GM18868 (cell line): ENCODE measurements around the gene REV3L.

Source experiments
- ATAC-seq: cut with Tn5 transposase; IDR thresholded peaks from one replicate; pipeline ENCODE4 v1.9.1; 2021; ENCODE audit warnings: mild to moderate bottlenecking, moderate library complexity; ENCODE audit not compliant: unreplicated experiment

Gene REV3L

GRCh38 chr6:111427341-111428116 is 55.5 kb downstream of the REV3L start:
- peak; percentile 85 for ATAC-seq

DNA sequence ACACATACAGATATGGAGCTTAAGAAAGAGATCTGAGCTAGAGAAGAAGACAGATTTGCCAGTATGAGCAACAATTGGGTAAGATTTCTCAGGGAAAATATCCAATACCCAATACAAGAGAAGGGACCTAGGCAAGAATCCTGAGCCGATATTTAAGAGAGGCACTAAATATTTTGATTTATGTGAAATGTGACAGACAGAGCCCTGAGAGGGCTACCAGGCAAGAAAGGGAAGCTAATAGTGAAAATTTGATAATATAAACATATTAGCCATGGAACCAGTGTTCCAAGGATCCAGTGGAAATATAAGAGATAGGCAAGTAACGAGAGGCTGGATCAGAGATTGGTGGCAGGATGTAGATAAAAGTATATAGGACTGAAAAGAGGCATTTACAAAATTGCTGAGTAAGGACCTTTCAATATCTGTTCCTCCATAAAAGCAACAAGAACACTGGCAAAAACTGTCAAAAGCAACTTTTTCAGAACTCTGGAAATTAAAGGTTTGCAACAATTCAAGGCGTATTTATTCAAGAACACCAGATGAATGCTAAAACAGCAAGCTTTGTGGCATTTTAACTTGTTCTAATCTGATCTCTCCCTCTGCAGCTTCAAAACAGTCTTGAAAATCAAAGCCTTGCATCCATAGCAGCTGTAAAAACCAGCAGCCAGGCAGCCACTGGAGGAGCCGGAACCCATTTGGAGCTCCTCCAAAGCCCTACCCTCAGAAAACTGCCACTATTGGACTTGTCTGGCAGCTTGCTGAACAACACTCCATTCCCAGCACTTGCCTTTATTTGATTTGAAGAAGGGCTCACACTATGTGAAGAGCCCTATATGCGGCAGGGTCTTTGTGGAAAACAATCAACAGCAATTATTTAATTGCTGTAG is 58.8 kb downstream of the REV3L start:
- ATAC-seq, result no peak

DNA sequence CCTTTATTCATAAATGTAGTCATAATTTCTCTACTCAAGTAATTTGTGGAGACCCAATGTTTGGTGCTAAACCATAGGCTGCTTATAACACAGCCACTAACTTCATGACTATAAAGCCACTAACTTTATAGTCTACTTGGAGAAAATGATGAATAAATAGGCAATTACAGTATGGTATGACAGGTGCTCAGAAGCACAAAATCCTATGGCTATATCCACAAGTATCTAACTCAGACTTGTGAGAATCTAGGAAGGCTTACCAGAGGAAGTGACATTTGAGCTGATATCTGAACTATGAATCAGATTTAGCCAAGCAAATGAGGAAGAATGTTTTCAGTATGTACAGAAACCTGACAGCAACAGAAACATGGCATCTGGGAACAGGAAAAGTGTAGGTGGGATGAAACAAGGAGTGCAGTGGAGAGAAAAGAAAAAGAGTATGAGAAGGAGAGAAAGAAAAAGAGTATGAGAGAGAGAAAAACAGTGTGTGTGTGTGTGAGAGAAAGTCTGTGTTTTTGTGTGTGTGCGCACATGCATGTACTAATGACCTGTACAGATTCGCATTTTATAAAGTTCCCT is 59.9 kb downstream of the REV3L start:
- ATAC-seq, result no peak

DNA sequence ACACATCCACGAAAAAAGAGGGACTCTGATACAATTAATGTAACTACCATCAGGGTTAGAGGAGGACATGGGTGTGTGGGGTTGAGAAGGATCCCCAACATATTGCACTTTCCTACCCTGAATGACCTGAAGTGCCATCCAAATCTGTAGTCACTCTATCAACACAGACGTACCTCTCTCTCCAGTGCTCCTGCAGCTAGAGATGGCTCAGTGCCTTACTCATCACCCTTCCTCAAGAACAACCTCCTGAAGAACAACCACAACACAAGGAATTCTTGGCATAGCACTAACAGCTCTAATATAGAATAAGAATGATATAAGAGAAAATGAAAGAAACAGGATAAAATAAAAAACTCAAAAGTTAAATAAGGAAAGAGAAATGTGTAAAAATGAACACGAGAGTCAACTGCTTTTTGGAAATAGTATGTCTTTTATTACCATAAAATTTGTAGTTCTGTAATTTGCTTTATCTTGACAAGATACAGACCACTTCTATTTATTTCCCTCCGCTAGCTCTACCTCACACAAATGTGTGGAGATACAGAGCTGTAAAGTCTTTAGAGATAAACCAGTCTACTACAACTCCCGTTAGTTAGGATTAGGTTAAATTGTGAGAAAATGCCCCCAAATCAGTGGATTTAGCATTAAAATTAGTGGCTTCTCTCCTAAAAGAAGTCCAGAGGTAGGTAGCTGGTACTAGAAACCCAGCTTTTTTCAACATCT is 63.9 kb downstream of the REV3L start:
- no peak for ATAC-seq

DNA sequence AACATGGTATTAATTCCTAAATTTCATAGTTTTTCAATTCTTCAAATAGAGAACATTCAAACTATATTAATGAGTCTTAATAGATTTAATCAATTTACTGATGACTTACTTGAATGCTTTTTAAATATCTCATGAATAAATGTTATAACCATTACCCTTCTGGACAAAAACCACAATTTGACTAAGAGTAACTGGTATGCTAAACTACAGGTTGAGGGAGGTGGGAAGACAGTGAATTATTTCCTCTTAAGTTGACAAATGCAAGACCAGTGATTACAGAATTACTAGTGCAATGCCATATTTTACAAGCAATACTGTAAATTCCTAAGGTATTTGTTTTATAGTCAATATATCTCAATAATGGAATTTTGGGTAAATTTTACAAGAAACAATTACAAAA is 65.1 kb downstream of the REV3L start:
- ATAC-seq, result no peak

GRCh38 chr6:111417181-111417585 is 65.8 kb downstream of the REV3L start:
- ATAC-seq, result no peak

DNA sequence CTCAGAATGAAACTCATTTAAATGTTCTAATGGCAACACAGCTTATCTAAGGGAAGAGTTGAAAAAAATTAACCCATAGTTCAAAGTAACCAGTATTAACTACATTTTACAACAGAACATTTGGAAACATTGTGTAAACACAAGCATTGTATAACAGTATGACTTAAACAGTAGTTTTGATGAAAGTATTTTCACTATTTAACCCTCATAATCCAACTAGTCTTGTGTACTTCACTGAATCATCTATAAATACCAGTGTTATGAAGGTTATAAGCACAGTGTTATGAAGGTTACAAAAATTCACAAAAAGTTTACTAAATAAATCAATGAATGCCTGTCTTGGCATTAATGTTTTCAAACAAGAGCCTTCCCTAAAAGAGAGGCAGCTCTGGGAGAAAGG is 66.5 kb downstream of the REV3L start:
- ATAC-seq, result no peak

DNA sequence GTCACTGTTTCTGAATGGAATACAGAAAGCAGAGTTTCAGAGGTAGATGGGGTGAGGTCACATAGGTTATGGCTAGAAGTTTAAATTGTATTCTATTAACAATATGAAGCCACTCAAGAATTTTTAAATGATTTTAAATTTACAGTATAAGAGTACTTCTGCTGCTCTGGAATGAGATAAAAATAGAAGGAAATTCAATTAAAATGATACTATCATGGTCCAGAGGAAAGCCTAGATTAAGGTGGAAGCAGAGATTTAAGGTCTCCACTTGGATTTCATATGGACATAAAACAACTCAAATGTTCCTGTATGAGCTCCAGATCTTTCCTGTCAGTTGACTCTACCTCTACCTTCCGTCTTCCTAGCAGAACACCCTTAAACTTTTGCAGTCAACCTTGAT is 68.6 kb downstream of the REV3L start:
- ATAC-seq, result no peak

GRCh38 chr6:111411978-111412566 is 70.9 kb downstream of the REV3L start:
- peak; percentile 71 for ATAC-seq

GRCh38 chr6:111411046-111411445 is 72.0 kb downstream of the REV3L start:
- ATAC-seq, result no peak

GRCh38 chr6:111410371-111410770 is 72.6 kb downstream of the REV3L start:
- ATAC-seq, result no peak

DNA sequence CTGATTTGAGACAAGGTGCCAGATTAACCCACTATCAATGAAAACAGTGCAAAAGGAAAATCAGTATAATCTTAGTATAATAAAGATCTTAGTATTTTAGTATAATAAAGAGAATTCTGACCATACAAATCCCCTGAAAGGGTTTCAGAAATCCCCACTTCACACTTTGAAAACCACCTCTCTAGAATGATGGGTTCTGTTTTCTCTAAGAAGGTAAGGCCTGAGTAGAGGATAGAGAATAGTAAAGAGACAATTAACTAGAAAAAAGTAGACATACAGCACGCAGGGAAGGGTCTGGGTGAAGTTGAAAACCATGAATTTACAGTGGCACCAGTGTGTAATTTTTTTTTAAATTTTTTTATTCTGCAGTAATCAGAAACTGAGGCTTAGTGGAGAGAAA is 73.6 kb downstream of the REV3L start:
- ATAC-seq, result no peak

DNA sequence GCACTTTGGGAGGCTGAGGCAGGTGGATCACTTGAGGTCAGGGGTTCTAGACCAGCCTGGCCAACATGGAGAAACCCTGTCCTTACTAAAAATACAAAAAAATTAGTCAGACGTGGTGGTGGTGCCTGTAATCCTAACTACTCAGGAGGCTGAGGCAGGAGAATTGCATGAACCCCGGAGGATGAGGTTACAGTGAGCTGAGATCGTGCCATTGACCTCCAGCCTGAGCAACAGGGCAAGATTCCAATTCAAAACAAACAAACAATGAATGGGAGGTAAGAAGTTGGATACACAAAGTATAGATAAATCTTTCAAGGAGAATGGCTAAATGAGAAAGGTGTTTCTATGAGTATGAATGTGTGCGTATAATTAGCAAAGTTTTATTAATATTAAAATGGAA is 75.3 kb downstream of the REV3L start:
- no peak for ATAC-seq

DNA sequence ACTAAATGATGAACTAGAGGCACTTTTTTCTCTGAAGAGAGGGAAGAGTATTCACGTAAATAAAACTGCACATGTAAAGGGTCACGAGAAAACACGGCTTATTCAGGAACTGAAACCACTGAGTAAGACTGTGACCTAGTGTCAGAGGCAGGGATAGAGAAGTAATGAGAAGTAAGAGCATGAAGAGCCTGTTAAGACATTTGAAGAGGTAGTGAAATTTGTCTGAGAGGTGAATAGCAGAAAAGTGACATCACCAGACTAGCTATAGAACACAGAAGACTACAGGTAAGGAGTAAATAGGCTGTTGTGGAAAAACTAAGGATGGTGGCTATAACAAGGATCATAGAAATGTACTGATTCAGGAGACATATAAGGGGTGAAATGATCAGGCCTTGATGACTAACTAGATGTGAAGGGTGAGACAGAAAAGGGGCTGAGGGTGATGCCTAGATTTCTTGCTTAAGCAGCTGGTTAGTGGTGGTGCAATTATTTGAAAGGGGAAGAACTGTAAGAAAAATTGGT is 76.8 kb downstream of the REV3L start:
- peak; percentile 98 for ATAC-seq

GRCh38 chr6:111403388-111403787 is 79.6 kb downstream of the REV3L start:
- no peak for ATAC-seq

GRCh38 chr6:111399626-111400025 is 83.4 kb downstream of the REV3L start:
- no peak for ATAC-seq

DNA sequence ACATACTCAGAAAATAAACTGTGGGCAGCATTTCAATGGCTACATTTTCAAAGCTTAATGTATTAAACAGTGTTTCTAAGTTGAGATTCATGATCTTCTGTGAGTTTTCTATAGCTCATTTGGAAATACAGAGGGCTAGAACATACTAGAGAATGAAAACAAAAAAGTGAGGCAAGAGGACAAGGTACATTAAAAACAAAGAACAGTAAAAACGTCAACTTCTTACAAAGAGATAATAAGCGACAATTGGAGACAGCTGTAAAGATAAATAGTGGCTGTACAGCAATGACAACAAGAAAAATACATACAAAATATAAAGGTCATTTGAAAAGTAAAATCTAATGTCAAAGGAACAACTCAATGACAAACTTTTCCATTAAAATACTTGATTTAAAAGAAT is 94.3 kb downstream of the REV3L start:
- ATAC-seq, result no peak

- ATAC-seq, result no peak
Observed at GRCh38 chr6:111382476-111383294, 100.3 kb downstream of the REV3L start.

DNA sequence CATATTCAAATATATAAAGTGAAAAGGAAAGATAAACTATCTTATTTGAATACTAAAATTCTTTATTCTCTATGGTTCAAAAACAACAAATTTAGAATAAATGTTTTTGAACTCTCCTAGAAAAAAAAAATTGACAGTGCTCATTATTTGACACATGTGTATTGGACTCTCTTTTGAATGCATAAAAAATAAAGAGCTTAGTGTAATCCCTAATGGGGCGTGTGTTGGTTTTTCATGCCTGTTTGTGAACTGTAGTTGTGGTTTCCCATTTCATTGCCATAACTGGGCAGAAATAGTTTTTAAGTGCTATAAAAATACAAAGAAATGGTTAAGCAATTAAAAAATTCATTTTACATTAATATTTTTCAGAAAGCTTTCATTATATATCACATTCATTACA is 101.3 kb downstream of the REV3L start:
- no peak for ATAC-seq

GRCh38 chr6:111381123-111381522 is 101.9 kb downstream of the REV3L start:
- no peak for ATAC-seq
